ENCODE data around the gene RGS7. TPM values are rescaled to one million over a fixed set of nuclear protein-coding genes. Genes with fewer than 3 reads are reported as not detected.

Gene RGS7
- total RNA-seq, 1 donor: under 0.01 TPM

- no peaks in the 10 kb centered on the region for H3K9me3 ChIP-seq (ENCODE audit: low read depth, low read length)
Measured at GRCh38 chr1:241355311-241356010, 1.5 kb downstream of the RGS7 start.

GRCh38 chr1:241352401-241352800 lies 4.6 kb downstream of the RGS7 start:
- Histone ChIP-seq H3K9me3 (ENCODE audit: low read depth, low read length) (no peaks in the 10 kb centered on the region), H3K4me1 (ENCODE audit: insufficient read depth, low read length) (no peaks in the 10 kb centered on the region), H3K27me3 (ENCODE audit: insufficient read depth, low read length) (peaks cover 11% of the 10 kb centered on the region), H3K4me3 (ENCODE audit: low read length) (no peak overlapping the region)

More at GRCh38 chr1:241355311-241356010, 1.5 kb downstream of the RGS7 start:
- H3K4me1 ChIP-seq (ENCODE audit: insufficient read depth, low read length): no peaks in the 10 kb centered on the region
- peaks cover 30% of the 10 kb centered on the region for H3K27me3 ChIP-seq (ENCODE audit: insufficient read depth, low read length)
- H3K4me3 ChIP-seq (ENCODE audit: low read length): no peak overlapping the region

DNA sequence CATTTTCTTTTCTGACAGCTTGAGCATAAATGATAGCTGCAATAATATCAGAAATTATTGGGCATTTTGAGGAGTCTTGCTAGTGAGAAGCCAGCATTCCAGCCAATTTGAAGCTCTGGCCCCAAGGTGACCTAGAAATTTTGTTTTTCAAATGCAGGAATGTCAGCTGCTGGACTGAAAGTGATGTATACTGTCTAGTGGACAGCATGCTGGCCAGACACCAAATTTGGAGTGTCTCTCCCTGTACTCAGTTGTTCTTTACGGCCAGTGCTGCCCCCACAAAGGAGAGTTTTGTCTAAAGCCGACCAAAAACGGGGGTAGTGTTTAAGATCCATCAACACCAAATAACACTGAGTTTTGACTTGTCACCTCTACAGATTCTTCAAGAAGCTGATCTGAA lies 5.2 kb downstream of the RGS7 start:
- H3K4me1 ChIP-seq (ENCODE audit: insufficient read depth, low read length): no peaks in the 10 kb centered on the region
- no peaks in the 10 kb centered on the region for H3K9me3 ChIP-seq (ENCODE audit: low read depth, low read length)
- H3K27me3 ChIP-seq (ENCODE audit: insufficient read depth, low read length): peaks cover 11% of the 10 kb centered on the region
- no peak overlapping the region for H3K4me3 ChIP-seq (ENCODE audit: low read length)

DNA sequence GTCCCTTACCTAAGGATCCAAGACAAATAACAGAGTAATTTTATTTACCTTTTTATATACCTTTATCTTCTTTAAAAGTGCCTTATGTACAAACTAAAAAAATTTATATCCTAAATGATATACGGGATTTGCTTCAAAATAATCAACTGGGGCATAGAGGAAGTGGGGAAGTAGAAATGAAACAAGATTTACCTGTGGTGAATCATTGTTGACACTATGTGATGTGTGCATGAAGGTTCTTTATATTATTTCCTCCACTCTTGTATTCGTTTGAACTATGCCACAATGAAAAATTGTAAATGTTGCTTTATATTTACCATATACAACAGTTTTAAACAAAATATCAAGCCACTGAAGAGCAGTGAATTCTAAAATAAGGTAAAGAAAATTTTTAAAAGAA lies 13.0 kb downstream of the RGS7 start:
- Histone ChIP-seq H3K9me3 (ENCODE audit: low read depth, low read length) (no peaks in the 10 kb centered on the region), H3K4me3 (ENCODE audit: low read length) (no peak overlapping the region), H3K4me1 (ENCODE audit: insufficient read depth, low read length) (no peaks in the 10 kb centered on the region), H3K27me3 (ENCODE audit: insufficient read depth, low read length) (no peaks in the 10 kb centered on the region)

- Histone ChIP-seq H3K4me3 (ENCODE audit: low read length) (no peak overlapping the region), H3K9me3 (ENCODE audit: low read depth, low read length) (no peaks in the 10 kb centered on the region), H3K4me1 (ENCODE audit: insufficient read depth, low read length) (no peaks in the 10 kb centered on the region), H3K27me3 (ENCODE audit: insufficient read depth, low read length) (no peaks in the 10 kb centered on the region)
Measured at GRCh38 chr1:241336335-241336734, 20.7 kb downstream of the RGS7 start.

DNA sequence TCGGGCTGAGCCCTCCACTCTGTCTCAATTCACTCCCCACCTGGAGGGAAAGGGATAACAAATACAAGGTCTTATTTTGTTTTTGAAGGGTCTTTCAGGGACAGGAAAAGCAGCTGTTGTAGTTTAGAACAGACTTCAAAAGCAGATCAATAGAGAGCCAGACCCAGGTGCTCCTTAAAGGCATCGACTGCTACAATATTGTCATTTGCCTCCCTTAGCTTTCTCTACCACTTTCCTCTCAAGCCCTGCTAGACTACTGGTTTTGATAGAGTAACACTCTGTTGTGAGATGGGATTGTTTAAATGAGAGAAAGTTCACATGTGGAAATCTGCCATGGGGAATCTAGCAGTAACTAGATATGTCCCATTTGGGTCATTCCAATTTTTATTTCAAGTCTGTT lies 24.0 kb downstream of the RGS7 start:
- no peaks in the 10 kb centered on the region for H3K27me3 ChIP-seq (ENCODE audit: insufficient read depth, low read length)
- no peak overlapping the region for H3K4me3 ChIP-seq (ENCODE audit: low read length)
- no peaks in the 10 kb centered on the region for H3K9me3 ChIP-seq (ENCODE audit: low read depth, low read length)
- no peaks in the 10 kb centered on the region for H3K4me1 ChIP-seq (ENCODE audit: insufficient read depth, low read length)

GRCh38 chr1:241332037-241332409 lies 25.0 kb downstream of the RGS7 start:
- Histone ChIP-seq H3K27me3 (ENCODE audit: insufficient read depth, low read length) (no peaks in the 10 kb centered on the region), H3K9me3 (ENCODE audit: low read depth, low read length) (no peaks in the 10 kb centered on the region), H3K4me1 (ENCODE audit: insufficient read depth, low read length) (no peaks in the 10 kb centered on the region), H3K4me3 (ENCODE audit: low read length) (no peak overlapping the region)

DNA sequence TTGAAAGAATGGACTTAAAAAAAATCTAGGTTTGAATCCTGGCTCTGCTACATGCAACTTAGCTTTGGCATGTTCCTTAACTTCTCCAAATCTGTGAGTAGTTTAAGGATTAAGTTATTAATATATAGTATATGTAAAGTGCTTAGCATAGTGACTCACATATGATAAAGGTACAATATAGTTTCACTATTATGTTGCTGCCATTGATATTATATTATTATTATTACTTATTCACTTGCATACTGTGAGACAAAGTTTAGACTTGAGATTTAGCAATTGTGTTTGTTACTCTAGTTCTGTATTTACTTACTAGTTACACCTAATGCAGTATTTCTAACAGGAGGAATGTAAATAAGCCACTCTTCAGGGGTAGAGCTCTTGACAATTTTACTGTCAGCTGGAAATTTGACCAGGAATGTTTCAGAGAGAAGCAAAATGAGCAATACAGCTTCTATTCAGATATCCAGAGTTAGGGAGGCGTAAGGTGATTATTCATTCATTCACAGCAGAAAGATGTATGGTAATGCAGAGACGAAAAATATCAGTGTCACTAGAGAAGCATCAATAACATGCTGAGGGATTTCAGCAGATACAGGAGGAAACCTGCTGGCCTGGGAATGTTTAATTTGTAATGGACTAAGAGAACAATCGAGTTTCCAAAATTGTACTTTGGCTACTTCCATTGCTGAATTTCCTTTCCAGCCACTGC lies 25.5 kb downstream of the RGS7 start:
- H3K9me3 ChIP-seq (ENCODE audit: low read depth, low read length): no peaks in the 10 kb centered on the region
- no peaks in the 10 kb centered on the region for H3K4me1 ChIP-seq (ENCODE audit: insufficient read depth, low read length)

DNA sequence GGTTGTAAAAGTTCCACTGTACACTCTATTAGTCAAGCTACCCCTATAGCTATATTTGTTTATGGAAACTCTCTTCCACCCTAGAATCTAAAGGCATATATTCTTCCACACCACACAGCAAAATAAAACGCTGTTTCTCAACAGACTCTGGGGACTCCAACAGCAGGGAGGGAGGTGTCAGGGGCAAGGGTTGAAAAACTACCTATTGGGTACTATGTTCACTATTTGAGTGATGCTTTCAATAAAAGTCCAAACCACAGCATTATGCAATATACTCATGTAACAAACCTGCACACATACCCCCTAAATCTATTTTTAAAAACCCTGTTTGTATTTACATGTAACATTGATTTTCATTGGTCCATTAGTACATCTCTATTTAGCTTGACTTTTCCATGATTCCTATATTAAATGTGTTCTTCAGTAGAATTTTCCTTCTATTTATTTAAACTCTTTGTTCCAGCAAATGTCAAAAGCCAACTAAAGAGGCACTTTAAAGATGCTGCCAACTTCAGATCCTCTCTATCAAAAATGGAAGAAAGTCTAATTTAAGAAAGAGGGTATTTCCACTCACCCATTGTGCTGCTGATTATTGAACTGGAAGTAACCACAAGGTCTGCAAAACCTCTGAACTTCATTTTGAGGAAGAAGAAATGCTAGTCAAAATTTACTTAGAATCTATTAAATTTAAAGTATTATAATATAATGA lies 26.2 kb downstream of the RGS7 start:
- Histone ChIP-seq H3K9me3 (ENCODE audit: low read depth, low read length) (no peaks in the 10 kb centered on the region), H3K4me3 (ENCODE audit: low read length) (no peak overlapping the region), H3K27me3 (ENCODE audit: insufficient read depth, low read length) (no peaks in the 10 kb centered on the region), H3K4me1 (ENCODE audit: insufficient read depth, low read length) (no peaks in the 10 kb centered on the region)

More for the DNA sequence above, 25.5 kb downstream of the RGS7 start:
- Histone ChIP-seq H3K4me3 (ENCODE audit: low read length) (no peak overlapping the region), H3K27me3 (ENCODE audit: insufficient read depth, low read length) (no peaks in the 10 kb centered on the region)

DNA sequence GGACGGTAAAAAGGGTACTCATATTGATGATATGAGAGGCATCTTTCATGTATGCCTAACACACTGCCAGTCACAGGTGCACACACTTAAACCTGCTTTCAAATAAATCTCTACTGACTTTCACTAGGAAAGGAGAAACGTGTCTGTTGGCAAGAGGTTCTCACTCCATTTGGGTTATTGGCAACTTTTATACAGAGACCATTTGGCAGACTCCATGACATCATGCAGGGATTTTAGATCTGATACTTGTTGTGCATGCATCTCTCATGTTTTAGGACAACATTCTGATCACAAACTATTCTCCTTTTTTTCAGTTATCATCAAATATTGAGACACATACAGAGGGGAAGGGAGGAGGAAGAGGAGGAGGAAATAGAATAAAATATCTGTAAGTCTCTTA lies 31.5 kb downstream of the RGS7 start:
- H3K4me1 ChIP-seq (ENCODE audit: insufficient read depth, low read length): no peaks in the 10 kb centered on the region
- no peaks in the 10 kb centered on the region for H3K27me3 ChIP-seq (ENCODE audit: insufficient read depth, low read length)
- no peak overlapping the region for H3K4me3 ChIP-seq (ENCODE audit: low read length)
- H3K9me3 ChIP-seq (ENCODE audit: low read depth, low read length): no peaks in the 10 kb centered on the region

- no peak overlapping the region for H3K4me3 ChIP-seq (ENCODE audit: low read length)
Measured at GRCh38 chr1:241323514-241324195, 33.4 kb downstream of the RGS7 start.

DNA sequence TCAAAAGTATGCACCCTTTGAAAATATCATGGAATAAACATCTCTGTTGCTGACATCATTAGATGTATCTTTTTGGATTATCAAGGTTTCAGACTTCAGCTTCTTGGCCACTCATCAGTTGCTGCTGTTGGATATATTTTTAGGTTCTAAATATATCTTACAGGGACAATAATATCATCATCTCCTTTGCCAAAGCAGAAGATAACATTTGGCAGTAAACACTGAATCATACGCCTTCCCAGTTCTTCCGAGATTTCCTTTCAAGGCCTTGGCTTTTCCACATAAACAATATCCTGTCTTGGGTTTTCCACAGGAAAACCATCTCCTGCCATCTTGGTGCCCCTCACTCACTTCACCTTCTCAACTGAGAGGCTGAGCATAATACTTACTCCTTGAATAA lies 39.3 kb downstream of the RGS7 start:
- Histone ChIP-seq H3K4me1 (ENCODE audit: insufficient read depth, low read length) (no peaks in the 10 kb centered on the region), H3K27me3 (ENCODE audit: insufficient read depth, low read length) (no peaks in the 10 kb centered on the region), H3K4me3 (ENCODE audit: low read length) (no peak overlapping the region), H3K9me3 (ENCODE audit: low read depth, low read length) (no peaks in the 10 kb centered on the region)

More at GRCh38 chr1:241323514-241324195, 33.4 kb downstream of the RGS7 start:
- H3K4me1 ChIP-seq (ENCODE audit: insufficient read depth, low read length): no peaks in the 10 kb centered on the region
- H3K9me3 ChIP-seq (ENCODE audit: low read depth, low read length): no peaks in the 10 kb centered on the region
- H3K27me3 ChIP-seq (ENCODE audit: insufficient read depth, low read length): no peaks in the 10 kb centered on the region

DNA sequence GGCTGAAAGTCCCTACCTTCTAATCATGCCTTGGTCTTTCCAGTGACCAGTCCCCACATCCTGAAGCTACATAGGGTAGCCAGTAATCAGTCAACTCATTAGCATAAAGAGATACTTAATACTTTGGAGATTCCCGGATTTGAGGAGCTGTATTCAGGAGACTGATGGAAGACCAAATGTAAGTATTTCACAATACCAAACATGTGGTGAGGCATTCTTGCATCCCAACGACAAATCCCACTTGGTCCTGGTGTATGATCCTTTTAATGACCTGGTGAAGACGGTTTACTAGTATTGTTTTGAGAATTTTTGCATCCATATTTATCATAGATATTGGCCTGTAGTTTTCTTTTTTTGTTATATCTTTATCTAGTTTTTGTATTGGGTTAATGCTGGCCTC lies 40.6 kb downstream of the RGS7 start:
- H3K27me3 ChIP-seq (ENCODE audit: insufficient read depth, low read length): no peaks in the 10 kb centered on the region
- H3K9me3 ChIP-seq (ENCODE audit: low read depth, low read length): no peaks in the 10 kb centered on the region

GRCh38 chr1:241311056-241311746 lies 45.8 kb downstream of the RGS7 start:
- Histone ChIP-seq H3K4me3 (ENCODE audit: low read length) (no peak overlapping the region), H3K27me3 (ENCODE audit: insufficient read depth, low read length) (no peaks in the 10 kb centered on the region), H3K9me3 (ENCODE audit: low read depth, low read length) (no peaks in the 10 kb centered on the region), H3K4me1 (ENCODE audit: insufficient read depth, low read length) (no peaks in the 10 kb centered on the region)

More for the DNA sequence above, 40.6 kb downstream of the RGS7 start:
- Histone ChIP-seq H3K4me3 (ENCODE audit: low read length) (no peak overlapping the region), H3K4me1 (ENCODE audit: insufficient read depth, low read length) (no peaks in the 10 kb centered on the region)

Data from mononuclear cell (primary cell).